Neuronal stem cell (in vitro differentiated cells): ENCODE data around the gene SFXN5.
A peak's percentile ranks its signal among the peaks of the same experiment; 100 is the strongest.

Experiments
- DNase-seq: peaks from one replicate; pipeline ENCODE4 v3.0.0-alpha.2; 2013; ENCODE audit warnings: low spot score
- H2AFZ ChIP-seq: one replicate; pipeline ENCODE4 v1.6.1; 2013; ENCODE audit warnings: mild to moderate bottlenecking, low read length, inconsistent platforms
- H2AK5ac ChIP-seq: 2 replicates; pipeline ENCODE4 v1.6.1; 2013; ENCODE audit warnings: low read depth, mild to moderate bottlenecking, inconsistent platforms, low read length, moderate library complexity, mixed read lengths
- H2BK120ac ChIP-seq: 2 replicates; pipeline ENCODE4 v1.6.1; 2013; ENCODE audit warnings: low read depth, mild to moderate bottlenecking, inconsistent platforms, low read length, moderate library complexity, mixed read lengths
- H2BK12ac ChIP-seq: one replicate; pipeline ENCODE4 v1.6.1; 2013; ENCODE audit warnings: low read length, inconsistent platforms
- H2BK15ac ChIP-seq: 2 replicates; pipeline ENCODE4 v1.6.1; 2013; ENCODE audit warnings: mild to moderate bottlenecking, low read length, inconsistent platforms, mixed read lengths
- H2BK5ac ChIP-seq: one replicate; pipeline ENCODE4 v1.6.1; 2013; ENCODE audit warnings: inconsistent platforms, mild to moderate bottlenecking, low read length, moderate library complexity
- H3K14ac ChIP-seq: one replicate; pipeline ENCODE4 v1.6.1; 2013; ENCODE audit warnings: low read length, inconsistent platforms
- H3K18ac ChIP-seq: 2 replicates; pipeline ENCODE4 v1.6.1; 2013; ENCODE audit warnings: low read length, inconsistent platforms
- H3K23ac ChIP-seq: 2 replicates; pipeline ENCODE4 v1.6.1; 2013; ENCODE audit warnings: low read depth, mild to moderate bottlenecking, mixed read lengths, low read length, inconsistent platforms; ENCODE audit not compliant: poor library complexity
- H3K27ac ChIP-seq: replicated peaks from 3 replicates; pipeline ENCODE4 v1.5.1; 2013; ENCODE audit warnings: low read length, inconsistent platforms
- H3K27me3 ChIP-seq, 3 experiments: 2 replicates each; pipeline ENCODE4 v1.6.1; 2013; ENCODE audit warnings: low read length in 3 of 3, mild to moderate bottlenecking in 2 of 3, inconsistent platforms in 1 of 3, low read depth in 1 of 3, mixed read lengths in 1 of 3, moderate library complexity in 1 of 3; ENCODE audit not compliant: control insufficient read depth in 3 of 3, insufficient read depth in 3 of 3
- H3K36me3 ChIP-seq, 2 donors: replicated peaks in 1 of 2; 2 replicates each; pipeline ENCODE4 v1.6.1; 2013; ENCODE audit warnings: low read length in 2 of 2; ENCODE audit not compliant: control insufficient read depth in 2 of 2, insufficient read depth in 2 of 2
- H3K4ac ChIP-seq: 2 replicates; pipeline ENCODE4 v1.6.1; 2013; ENCODE audit warnings: inconsistent platforms, mild to moderate bottlenecking, low read length, moderate library complexity
- H3K4me1 ChIP-seq, 2 donors: 1 replicate in 1 of 2; 2 replicates in 1 of 2; pipeline ENCODE4 v1.6.1; 2013; ENCODE audit warnings: low read length in 2 of 2, low read depth in 1 of 2; ENCODE audit not compliant: control insufficient read depth in 2 of 2, insufficient read depth in 1 of 2
- H3K4me2 ChIP-seq: one replicate; pipeline ENCODE4 v1.6.1; 2013; ENCODE audit warnings: mild to moderate bottlenecking, low read length, inconsistent platforms; ENCODE audit not compliant: insufficient read depth, poor library complexity, severe bottlenecking
- H3K4me3 ChIP-seq, 2 donors: 2 replicates each; pipeline ENCODE4 v1.5.1; 2013; ENCODE audit warnings: low read length in 2 of 2, mild to moderate bottlenecking in 2 of 2, inconsistent platforms in 1 of 2, moderate library complexity in 1 of 2
- H3K79me1 ChIP-seq: one replicate; pipeline ENCODE4 v1.6.1; 2013; ENCODE audit warnings: low read depth, mild to moderate bottlenecking, inconsistent platforms, low read length, moderate library complexity
- H3K9ac ChIP-seq: one replicate; pipeline ENCODE4 v1.6.1; 2013; ENCODE audit warnings: mild to moderate bottlenecking, low read depth, low read length, inconsistent platforms; ENCODE audit not compliant: poor library complexity
- H3K9me3 ChIP-seq, 2 donors: replicated peaks in 1 of 2; 2 replicates each; pipeline versions ENCODE3 to v1.6.1; 2013; ENCODE audit warnings: low read length in 2 of 2, mild to moderate bottlenecking in 2 of 2, inconsistent platforms in 1 of 2, low read depth in 1 of 2, mixed read lengths in 1 of 2, moderate library complexity in 1 of 2; ENCODE audit not compliant: control insufficient read depth in 2 of 2, insufficient read depth in 1 of 2
- H4K8ac ChIP-seq: one replicate; pipeline ENCODE4 v1.6.1; 2013; ENCODE audit warnings: low read depth, mild to moderate bottlenecking, inconsistent platforms, low read length, moderate library complexity
- H4K91ac ChIP-seq: one replicate; pipeline ENCODE4 v1.6.1; 2013; ENCODE audit warnings: low read length, low read depth, mild to moderate bottlenecking, inconsistent platforms; ENCODE audit not compliant: poor library complexity
- WGBS, 2 donors: extraction: QIAGEN DNeasy Blood & Tissue Kit; methylation state at CpG; one replicate each; pipeline ENCODE4 v1.1.7; 2013; ENCODE audit warnings: missing lambda C conversion rate in 2 of 2, mixed read lengths in 1 of 2; ENCODE audit not compliant: insufficient read length in 2 of 2, insufficient replicate concordance in 1 of 2; ENCODE audit errors: extremely low coverage in 2 of 2; 5-methylcytosine and 5-hydroxymethylcytosine counted together

Gene SFXN5

GRCh38 chr2:72931280-72931910 lies 140.1 kb downstream of the SFXN5 start:
- Histone ChIP-seq H3K4me2 (no peak overlapping the region), H4K91ac (peak overlapping the region; percentile 13), H3K18ac (peak overlapping the region; percentile 21), H4K8ac (no peak overlapping the region), H3K9ac (peak overlapping the region; percentile 21), H2AFZ (no peak overlapping the region), H3K23ac (no peak overlapping the region), H3K27ac (no peak overlapping the region), H2BK12ac (no peak overlapping the region), H3K4me3 (no peak overlapping the region), H2BK5ac (no peak overlapping the region), H3K4me1 (peaks cover 0 to 2% of the 10 kb centered on the region in 2 donors), H3K14ac (no peak overlapping the region), H2BK120ac (no peak overlapping the region), H3K4ac (no peak overlapping the region), H3K79me1 (no peaks in the 10 kb centered on the region), H2AK5ac (peak overlapping the region; percentile 12), H2BK15ac (no peak overlapping the region), H3K27me3 (peaks cover 0 to 100% (median 28%) of the 10 kb centered on the region in 3 experiments), H3K36me3 (no peaks in the 10 kb centered on the region), H3K9me3 (no peaks in the 10 kb centered on the region)
- DNase-seq, result no peak
- WGBS, 2 donors, result no CpG with 5 or more reads among the region's 14 CpGs

- H3K9me3 ChIP-seq, result no peaks in the 10 kb centered on the region
- H4K91ac ChIP-seq, result no peak overlapping the region
- no peak overlapping the region for H3K4me2 ChIP-seq
- H3K18ac ChIP-seq, result no peak overlapping the region
- no peak overlapping the region for H2BK120ac ChIP-seq
- H2BK5ac ChIP-seq, result no peak overlapping the region
- H4K8ac ChIP-seq, result no peak overlapping the region
- H3K14ac ChIP-seq, result no peak overlapping the region
- no peak overlapping the region for H2BK12ac ChIP-seq
- H3K9ac ChIP-seq, result no peak overlapping the region
- no CpG with 5 or more reads among the region's 1 CpG for WGBS, 2 donors
- H3K27me3 ChIP-seq, result peaks cover 8 to 100% (median 48%) of the 10 kb centered on the region in 3 experiments
- peaks cover 6% of the 10 kb centered on the region for H3K79me1 ChIP-seq
- H3K23ac ChIP-seq, result no peak overlapping the region
- no peak overlapping the region for H3K4me3 ChIP-seq
- H2BK15ac ChIP-seq, result no peak overlapping the region
- no peak overlapping the region for H3K27ac ChIP-seq
- H3K36me3 ChIP-seq, result no peaks in the 10 kb centered on the region
- DNase-seq, result no peak
- H2AFZ ChIP-seq, result no peak overlapping the region
- no peak overlapping the region for H2AK5ac ChIP-seq
- H3K4me1 ChIP-seq, result peaks cover 5 to 9% of the 10 kb centered on the region in 2 donors
- H3K4ac ChIP-seq, result no peak overlapping the region
Measured at GRCh38 chr2:72929010-72929409, 142.5 kb downstream of the SFXN5 start.

GRCh38 chr2:72927619-72928550 lies 143.6 kb downstream of the SFXN5 start:
- H2BK15ac ChIP-seq, result no peak overlapping the region
- H2BK120ac ChIP-seq, result no peak overlapping the region
- H3K23ac ChIP-seq, result no peak overlapping the region
- H3K18ac ChIP-seq, result no peak overlapping the region
- H4K8ac ChIP-seq, result no peak overlapping the region
- no peaks in the 10 kb centered on the region for H3K36me3 ChIP-seq
- no peak overlapping the region for H2AK5ac ChIP-seq
- no peak overlapping the region for H2AFZ ChIP-seq
- no peak for DNase-seq
- no peak overlapping the region for H3K9ac ChIP-seq
- H3K9me3 ChIP-seq, result peaks cover 4 to 7% of the 10 kb centered on the region in 2 donors
- H3K27me3 ChIP-seq, result peaks cover 17 to 100% (median 60%) of the 10 kb centered on the region in 3 experiments
- peaks cover 5 to 13% of the 10 kb centered on the region in 2 donors for H3K4me1 ChIP-seq
- H3K4ac ChIP-seq, result no peak overlapping the region
- H3K4me3 ChIP-seq, result no peak overlapping the region
- H3K79me1 ChIP-seq, result peaks cover 7% of the 10 kb centered on the region
- no peak overlapping the region for H2BK5ac ChIP-seq
- H3K4me2 ChIP-seq, result no peak overlapping the region
- H3K14ac ChIP-seq, result no peak overlapping the region
- no peak overlapping the region for H2BK12ac ChIP-seq
- no CpG with 5 or more reads among the region's 8 CpGs for WGBS, 2 donors
- no peak overlapping the region for H3K27ac ChIP-seq
- H4K91ac ChIP-seq, result no peak overlapping the region
